OCI-LY1 (cell line): ENCODE data around the gene C22orf31.

Source experiments
- CTCF ChIP-seq: fragments of 200-600 bp; sonication (generic), shearing (Covaris generic); IDR thresholded peaks from 2 replicates; pipeline ENCODE4 v1.5.1; 2017; ENCODE audit warnings: mild to moderate bottlenecking, antibody characterized with exemption, low read length, moderate library complexity, mixed read lengths
- EZH2 ChIP-seq: fragments of 200-600 bp; sonication (generic), shearing (Covaris generic); IDR thresholded peaks from 2 replicates; pipeline ENCODE4 v1.8.0; 2017; ENCODE audit warnings: borderline replicate concordance, mixed run types, mild to moderate bottlenecking, antibody characterized with exemption, low read length, moderate library complexity, mixed read lengths

GRCh38 chr22:29014293-29014692 lies 47.3 kb downstream of the C22orf31 start:
- no peak for TF ChIP-seq CTCF
- no peak for TF ChIP-seq EZH2
